ENCODE measurements around the gene POU6F2. TPM values are rescaled to one million over a fixed set of nuclear protein-coding genes. Genes with fewer than 3 reads are reported as not detected.

Gene POU6F2
- total and polyA plus RNA-seq, 9 of the 15 experiments (the other 6 are each of a cell fraction or from before 2014, with no cell fraction given): 0.29 to 1.5 (median 0.96) TPM

DNA sequence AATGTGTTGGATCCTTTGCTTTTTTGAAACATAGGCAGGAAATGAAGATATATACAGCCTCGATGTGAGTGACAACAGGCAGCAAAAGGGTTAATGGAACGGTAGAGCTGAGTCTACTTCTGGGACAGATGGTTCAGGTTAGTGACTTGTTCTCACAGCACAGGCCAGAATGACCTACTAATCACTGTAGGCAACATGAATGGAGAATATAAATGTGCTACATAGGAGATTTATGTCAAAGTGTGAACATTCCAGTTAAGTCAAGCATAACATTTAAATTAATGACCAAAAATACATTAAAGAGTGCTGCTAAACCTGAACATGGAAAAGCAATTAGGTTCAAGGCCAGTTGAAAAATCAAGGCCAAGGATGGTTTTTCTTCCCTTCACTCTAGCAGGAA, 235.2 kb downstream of the POU6F2 start (continued):
- TF ChIP-seq, protein P1, sequence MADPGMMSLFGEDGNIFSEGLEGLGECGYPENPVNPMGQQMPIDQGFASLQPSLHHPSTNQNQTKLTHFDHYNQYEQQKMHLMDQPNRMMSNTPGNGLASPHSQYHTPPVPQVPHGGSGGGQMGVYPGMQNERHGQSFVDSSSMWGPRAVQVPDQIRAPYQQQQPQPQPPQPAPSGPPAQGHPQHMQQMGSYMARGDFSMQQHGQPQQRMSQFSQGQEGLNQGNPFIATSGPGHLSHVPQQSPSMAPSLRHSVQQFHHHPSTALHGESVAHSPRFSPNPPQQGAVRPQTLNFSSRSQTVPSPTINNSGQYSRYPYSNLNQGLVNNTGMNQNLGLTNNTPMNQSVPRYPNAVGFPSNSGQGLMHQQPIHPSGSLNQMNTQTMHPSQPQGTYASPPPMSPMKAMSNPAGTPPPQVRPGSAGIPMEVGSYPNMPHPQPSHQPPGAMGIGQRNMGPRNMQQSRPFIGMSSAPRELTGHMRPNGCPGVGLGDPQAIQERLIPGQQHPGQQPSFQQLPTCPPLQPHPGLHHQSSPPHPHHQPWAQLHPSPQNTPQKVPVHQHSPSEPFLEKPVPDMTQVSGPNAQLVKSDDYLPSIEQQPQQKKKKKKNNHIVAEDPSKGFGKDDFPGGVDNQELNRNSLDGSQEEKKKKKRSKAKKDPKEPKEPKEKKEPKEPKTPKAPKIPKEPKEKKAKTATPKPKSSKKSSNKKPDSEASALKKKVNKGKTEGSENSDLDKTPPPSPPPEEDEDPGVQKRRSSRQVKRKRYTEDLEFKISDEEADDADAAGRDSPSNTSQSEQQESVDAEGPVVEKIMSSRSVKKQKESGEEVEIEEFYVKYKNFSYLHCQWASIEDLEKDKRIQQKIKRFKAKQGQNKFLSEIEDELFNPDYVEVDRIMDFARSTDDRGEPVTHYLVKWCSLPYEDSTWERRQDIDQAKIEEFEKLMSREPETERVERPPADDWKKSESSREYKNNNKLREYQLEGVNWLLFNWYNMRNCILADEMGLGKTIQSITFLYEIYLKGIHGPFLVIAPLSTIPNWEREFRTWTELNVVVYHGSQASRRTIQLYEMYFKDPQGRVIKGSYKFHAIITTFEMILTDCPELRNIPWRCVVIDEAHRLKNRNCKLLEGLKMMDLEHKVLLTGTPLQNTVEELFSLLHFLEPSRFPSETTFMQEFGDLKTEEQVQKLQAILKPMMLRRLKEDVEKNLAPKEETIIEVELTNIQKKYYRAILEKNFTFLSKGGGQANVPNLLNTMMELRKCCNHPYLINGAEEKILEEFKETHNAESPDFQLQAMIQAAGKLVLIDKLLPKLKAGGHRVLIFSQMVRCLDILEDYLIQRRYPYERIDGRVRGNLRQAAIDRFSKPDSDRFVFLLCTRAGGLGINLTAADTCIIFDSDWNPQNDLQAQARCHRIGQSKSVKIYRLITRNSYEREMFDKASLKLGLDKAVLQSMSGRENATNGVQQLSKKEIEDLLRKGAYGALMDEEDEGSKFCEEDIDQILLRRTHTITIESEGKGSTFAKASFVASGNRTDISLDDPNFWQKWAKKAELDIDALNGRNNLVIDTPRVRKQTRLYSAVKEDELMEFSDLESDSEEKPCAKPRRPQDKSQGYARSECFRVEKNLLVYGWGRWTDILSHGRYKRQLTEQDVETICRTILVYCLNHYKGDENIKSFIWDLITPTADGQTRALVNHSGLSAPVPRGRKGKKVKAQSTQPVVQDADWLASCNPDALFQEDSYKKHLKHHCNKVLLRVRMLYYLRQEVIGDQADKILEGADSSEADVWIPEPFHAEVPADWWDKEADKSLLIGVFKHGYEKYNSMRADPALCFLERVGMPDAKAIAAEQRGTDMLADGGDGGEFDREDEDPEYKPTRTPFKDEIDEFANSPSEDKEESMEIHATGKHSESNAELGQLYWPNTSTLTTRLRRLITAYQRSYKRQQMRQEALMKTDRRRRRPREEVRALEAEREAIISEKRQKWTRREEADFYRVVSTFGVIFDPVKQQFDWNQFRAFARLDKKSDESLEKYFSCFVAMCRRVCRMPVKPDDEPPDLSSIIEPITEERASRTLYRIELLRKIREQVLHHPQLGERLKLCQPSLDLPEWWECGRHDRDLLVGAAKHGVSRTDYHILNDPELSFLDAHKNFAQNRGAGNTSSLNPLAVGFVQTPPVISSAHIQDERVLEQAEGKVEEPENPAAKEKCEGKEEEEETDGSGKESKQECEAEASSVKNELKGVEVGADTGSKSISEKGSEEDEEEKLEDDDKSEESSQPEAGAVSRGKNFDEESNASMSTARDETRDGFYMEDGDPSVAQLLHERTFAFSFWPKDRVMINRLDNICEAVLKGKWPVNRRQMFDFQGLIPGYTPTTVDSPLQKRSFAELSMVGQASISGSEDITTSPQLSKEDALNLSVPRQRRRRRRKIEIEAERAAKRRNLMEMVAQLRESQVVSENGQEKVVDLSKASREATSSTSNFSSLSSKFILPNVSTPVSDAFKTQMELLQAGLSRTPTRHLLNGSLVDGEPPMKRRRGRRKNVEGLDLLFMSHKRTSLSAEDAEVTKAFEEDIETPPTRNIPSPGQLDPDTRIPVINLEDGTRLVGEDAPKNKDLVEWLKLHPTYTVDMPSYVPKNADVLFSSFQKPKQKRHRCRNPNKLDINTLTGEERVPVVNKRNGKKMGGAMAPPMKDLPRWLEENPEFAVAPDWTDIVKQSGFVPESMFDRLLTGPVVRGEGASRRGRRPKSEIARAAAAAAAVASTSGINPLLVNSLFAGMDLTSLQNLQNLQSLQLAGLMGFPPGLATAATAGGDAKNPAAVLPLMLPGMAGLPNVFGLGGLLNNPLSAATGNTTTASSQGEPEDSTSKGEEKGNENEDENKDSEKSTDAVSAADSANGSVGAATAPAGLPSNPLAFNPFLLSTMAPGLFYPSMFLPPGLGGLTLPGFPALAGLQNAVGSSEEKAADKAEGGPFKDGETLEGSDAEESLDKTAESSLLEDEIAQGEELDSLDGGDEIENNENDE (IDR thresholded peaks at IDR 0.05; ENCODE audit: low read depth, low read length): no peak
- TF ChIP-seq MAFK (IDR thresholded peaks at IDR 0.05; ENCODE audit: low read length): no peak
